ENCODE results near the gene TSPAN9.

The TSPAN9 gene

DNA sequence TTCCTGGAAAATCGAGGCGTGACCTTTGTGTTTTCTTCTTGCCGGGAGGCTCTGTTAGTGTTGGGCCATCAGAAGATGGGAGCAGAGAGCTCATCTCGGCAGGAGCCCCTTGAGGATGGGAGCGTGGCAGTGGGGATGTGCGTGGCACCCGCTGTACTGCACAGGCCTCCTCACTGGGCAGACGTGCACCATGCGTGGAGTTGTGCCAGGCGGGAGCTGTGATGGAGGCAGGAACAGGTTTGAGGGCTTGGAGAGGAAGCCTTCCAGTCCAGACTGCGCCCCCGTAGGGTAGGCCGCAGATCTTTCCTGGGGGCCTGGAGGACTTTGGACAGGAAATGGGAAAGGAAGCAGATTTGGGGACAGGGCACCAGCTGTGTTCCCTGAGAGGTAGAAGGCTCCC lies 197.5 kb downstream of the TSPAN9 start:
- no peak for DNase-seq (ENCODE audit: low read depth in 2 of 2)

DNA sequence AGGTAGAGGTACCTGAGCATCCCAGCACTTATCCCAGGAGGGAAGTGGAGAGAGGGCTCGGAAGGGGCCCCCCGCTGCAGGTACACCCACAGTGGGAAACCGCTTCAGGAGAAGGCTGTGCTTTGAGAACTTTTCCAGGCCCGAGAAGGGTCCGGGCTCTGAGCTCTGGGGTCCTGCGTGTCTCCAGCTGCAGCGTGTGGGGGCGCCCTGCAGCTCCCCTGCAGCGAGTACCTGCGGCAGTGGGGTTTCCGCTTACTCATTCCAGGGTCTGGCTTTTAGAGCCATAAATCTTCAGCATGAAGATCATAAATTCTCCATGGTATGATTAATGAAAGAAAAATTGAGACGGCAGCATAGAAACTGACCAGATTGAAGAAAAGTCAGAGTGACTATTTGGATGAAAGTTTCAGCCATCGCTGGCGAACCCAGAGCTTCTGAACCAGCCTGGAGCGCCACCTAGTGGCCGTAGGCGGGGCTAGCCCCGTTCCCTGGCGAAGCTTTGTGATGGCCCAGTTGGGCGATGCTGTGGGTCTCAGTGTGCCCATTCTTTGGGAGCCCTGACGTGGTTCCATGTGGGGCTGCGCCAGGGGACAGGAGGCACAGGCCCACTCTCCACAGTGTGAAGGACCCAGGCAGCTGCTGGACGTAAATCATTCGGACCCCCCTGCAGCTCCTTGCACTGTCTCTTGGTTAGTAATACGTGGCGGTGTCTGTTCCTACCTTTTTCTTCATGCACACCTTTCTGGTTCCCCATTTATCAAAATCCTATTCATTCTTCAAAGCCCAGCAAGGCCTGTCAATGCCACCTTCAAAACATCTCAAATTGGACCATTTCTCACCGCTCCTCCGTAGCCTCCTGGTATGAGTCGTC lies 198.2 kb downstream of the TSPAN9 start:
- DNase-seq (ENCODE audit: low read depth in 2 of 2) = peak; percentile 14 to 20

DNA sequence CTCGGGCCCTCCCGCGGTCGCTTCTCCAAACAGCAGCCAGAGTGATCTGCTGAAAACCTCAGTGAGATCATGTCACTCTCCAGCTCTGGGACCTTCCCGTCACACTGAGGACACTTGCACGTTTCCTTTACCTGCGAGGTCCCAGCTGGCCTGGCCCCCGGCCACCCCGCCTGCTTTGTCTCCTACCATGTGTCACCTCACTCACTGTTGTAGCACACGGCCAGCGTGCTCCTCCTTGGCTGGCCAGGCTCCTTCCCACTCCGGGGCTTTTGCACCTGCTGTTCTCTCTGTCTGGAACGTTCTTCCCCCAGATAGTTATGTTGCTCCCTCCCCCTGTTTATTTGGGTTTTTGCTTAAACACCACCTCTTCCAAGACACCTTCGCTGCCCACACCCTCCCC lies 199.0 kb downstream of the TSPAN9 start:
- DNase-seq (ENCODE audit: low read depth in 2 of 2) = no peak

DNA sequence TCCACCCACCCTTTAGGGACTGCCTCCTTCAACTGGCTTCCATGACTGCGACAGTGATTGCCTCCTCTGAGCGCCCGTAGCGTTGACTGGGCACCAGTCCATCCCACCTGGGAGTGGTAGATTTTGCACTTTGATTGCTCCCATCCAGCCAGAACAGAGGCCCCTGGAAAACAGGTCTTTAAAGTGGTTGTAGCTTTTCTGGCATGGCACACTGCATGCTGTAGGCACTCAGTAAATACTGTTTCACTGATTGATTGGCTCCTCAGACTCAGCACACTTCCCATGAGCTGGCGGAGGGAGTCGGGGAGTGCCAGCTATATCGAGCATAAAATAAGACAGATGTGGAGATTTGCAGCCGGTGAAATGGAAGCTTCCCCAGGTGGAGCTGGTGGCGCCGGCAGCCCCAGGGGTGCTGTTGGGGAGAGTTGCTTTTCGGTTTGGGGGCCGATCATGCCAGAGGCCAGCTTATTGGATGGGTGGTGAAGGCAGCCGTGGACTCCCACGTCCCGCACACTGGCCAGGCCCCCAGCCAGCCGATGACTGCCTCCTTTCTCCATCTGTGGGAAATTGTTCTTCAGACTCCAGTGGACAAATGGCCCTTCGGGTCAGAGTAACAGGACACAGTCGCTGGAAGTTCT lies 200.2 kb downstream of the TSPAN9 start:
- DNase-seq (ENCODE audit: low read depth in 2 of 2) = no peak

DNA sequence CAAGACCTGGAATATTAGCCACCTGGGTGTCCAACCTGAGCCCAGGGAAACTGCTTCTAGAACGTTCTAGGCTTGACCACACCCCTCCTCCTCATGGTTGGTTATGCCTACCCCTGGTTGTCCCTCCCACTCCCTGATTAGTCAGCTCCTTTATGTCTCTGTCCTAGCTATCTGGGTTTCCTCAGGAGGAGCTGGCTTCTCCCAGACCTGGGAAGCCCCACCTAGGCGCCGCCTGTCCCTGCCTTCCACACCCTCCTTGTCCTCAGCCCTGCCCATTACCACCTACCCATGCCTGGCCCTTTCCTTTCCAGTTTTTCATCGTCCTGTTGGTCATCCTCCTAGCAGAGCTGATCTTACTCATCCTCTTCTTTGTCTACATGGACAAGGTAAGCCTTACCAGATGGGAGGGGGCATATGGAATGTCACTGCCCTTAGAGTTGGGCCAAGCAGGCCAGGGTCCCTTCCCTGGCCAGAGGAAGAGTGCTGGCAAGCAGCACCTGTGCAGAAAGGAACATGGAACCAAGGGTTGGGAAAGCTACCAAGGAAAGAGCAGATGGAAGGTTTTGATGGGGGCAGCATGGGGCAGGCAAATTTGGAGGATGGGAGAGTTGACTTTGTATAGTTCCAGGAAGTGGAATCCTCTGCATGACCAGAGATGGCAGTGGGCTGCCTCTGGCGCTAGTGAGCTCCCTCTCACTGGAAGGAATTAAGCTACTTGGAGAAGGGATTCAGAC lies 201.7 kb downstream of the TSPAN9 start:
- no peak for DNase-seq (ENCODE audit: low read depth in 2 of 2)

DNA sequence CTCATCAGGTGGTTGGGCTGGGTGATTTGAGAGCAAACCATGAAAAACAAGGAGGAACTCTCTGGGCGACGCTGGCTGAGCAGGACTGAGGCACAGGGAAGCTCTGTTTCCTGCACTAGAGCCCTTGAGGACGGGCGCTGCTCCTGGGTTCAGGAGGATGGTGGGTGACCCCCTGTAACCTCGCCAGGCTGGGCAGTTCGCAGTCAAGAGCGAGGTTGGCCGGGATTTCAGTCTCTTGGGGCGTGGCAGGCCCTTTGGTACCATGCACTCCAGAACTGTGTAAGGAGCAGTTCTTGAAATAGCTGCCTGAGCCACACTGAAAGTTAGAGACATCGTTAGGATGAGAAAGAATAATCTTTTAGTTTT lies 202.2 kb downstream of the TSPAN9 start:
- no peak for DNase-seq (ENCODE audit: low read depth in 2 of 2)

DNA sequence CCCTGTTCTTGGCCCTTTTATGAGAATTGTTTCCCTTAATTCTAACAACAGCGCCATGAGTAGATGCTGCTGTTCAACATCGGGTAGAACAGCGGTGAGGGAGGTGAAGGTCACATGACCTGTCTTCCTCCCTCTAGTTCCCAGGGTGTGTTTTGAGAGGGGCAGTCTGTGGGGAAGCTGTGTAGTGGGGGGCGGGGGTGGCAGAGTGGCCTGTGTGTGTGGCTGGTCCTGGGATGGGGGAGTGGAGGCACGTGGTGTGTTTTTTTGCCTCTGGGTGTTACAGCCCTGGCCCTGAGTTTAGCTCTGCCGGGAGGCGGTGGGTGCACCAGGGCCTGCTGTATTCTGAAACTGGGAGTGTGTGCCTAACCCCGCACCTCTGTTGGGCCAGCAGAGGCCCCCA lies 202.7 kb downstream of the TSPAN9 start:
- DNase-seq (ENCODE audit: low read depth in 2 of 2) = no peak

DNA sequence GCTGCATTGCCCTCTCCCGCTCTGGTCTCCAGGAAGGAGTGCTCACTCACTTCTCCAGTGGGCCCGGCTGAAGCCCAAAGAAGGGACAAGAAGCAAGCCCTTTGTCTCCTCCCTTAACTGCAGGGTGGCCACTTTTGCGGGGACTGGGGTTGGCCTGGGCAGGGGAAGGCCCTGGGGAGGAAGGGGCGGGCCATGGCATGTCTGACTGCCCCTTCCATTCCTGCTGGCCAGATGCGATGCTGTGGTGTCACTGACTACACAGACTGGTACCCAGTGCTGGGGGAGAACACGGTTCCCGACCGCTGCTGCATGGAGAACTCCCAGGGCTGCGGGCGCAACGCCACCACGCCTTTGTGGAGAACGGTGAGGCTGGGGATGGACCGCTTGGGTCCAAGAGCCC lies 203.8 kb downstream of the TSPAN9 start:
- DNase-seq (ENCODE audit: low read depth in 2 of 2) = no peak

DNA sequence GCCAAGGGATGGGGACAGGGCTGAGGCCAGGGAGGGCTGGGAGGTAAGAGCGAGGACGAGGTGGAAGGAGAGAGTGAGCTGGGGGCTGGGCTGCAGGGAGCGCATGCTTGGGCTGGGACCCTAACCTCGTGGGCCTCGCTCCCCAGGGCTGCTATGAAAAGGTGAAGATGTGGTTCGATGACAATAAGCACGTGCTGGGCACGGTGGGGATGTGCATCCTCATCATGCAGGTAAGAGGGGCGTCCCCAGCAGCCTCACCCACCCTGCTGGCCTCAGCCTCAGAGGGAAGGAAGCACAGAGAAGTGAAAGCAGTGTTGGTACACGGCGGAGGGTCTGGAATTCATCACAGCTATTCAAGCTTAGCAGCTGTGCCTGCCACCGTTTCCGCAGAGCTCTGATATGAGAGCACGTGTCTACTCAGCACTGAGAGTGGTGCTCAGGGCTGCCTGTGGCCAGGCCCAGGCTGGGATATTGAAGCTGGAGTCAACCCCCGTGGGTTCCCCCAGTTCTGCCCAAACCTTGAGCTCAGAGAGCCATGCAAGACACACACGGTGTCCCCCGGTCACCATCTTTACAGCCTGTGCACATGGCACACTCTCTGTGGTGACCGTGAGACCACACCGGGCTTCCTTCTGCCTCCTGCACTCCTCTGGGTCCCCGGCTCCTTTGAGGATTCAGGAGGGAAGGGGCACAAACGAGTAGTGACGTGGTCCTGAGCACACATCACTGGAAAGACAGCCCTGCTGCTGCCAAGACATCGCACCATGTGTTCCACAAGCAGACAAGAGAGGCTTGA lies 204.6 kb downstream of the TSPAN9 start:
- DNase-seq (ENCODE audit: low read depth in 2 of 2) = no peak

DNA sequence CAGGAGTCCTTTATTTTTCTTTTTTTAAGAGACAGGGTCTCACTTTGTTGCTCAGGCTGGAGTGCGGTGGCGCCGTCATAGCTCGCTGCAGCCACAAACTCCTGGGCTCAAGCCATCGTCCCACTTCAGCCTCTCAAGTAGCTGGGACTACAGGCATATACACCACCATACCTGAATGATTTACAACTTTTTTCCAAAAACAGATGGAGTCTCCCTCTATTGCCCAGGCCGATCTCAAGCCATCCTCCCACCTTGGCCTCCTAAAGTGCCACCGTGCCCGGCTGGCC lies 205.1 kb downstream of the TSPAN9 start:
- DNase-seq (ENCODE audit: low read depth in 2 of 2) = no peak

DNA sequence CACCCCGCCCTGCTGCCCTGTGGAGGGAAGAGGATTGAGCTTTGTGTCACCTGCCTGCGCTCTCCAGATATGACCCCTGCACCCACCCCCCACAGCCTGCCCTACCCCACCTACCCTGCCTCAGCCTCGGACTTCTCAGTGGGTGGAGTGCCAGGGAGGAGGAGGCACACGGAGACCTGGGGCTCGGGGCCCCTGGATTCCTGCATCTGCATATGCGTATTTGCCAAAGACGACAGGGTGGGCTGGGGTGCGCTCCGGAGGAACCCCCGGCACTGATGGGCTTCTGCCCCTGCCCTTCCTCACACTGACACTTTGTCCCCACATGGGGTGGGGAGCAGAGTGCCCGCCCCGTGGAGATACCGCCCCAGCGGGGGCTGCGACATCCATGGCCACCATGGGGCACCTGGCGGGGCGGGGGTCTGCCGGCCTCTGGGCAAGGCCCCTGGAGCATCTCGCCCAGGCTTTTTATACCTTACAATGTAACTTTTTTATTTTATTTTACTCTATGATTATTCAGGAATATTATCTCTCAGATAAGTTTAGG lies 206.0 kb downstream of the TSPAN9 start:
- DNase-seq (ENCODE audit: low read depth in 2 of 2) = no peak

DNA sequence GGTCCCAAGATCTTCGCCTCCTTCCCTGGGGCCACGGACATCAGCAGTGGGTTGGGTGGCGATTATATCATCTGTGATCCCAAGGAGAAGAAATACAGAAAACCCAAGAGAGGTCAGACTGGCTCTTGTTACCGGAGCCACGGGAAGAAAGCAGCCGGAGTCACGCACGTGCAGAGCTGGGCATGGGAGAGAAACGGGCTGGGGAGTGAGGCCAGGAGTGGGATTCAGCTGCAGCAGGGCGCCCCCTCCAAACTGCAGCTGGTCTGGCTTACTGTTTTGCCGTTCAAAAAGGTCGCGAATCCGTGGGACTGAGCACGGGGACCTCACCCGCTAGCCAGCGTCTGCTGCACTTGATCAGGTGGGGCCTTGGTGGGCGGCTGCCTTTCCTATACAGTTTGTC lies 207.2 kb downstream of the TSPAN9 start:
- no peak for DNase-seq (ENCODE audit: low read depth in 2 of 2)

DNA sequence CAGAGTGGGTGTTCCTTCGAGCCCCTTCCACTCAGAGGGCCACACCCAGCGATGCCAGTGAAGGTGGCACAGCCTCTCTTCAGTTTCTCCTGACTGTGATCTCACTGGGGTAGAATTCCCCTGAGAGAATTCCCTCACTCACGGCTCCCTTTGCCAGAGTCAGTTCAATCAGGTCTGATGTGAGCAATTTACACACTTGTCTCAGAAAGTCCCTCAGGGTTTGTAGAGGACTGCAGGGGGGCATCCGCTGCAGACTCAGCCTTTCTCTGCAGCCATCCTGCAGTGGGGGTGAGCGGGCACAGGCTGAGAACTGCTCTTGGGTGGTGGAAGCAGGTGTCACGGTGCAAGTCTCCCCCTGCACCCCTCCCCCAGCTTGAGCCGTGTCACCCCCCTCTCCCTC lies 208.4 kb downstream of the TSPAN9 start:
- no peak for DNase-seq (ENCODE audit: low read depth in 2 of 2)

DNA sequence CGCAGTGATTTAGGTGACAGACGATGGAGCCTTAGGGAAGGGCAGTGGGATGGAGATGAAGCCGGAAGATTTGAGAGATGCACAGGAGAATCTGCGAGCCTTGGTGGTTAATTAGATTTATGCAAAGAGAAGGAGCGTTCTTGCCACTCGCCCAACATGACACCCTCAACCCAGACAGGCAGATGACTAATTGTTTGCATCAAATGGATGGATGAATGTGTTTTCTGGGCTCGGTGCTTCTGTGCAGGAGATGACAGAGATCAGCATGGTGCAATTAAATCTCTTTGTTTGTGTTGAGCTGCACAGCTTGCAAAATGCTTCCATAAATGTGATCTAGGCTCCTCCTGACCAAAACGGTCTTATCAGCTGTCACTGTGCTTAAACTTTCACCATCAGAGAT lies 211.5 kb downstream of the TSPAN9 start:
- no peak for DNase-seq (ENCODE audit: low read depth in 2 of 2)

DNA sequence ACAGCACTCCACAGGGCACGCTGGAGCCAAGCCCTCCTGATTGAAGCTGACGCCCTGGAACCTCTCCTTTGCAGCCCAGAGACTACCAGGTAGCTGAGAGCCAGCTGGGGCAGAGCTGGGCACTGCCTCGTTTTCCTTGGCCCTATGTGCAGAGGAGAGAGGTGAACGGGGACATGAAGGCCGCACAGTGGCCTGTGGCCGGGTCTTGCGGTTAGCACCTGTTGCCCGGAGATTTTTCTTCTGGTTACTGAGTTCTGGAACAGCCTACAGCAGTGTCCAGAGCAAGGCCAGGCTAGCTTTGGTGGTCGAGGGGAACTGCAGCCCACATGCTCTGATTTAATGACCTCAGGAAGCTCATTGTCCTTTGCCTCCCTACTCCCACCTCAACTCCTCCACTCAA lies 212.5 kb downstream of the TSPAN9 start:
- DNase-seq (ENCODE audit: low read depth in 2 of 2) = no peak

DNA sequence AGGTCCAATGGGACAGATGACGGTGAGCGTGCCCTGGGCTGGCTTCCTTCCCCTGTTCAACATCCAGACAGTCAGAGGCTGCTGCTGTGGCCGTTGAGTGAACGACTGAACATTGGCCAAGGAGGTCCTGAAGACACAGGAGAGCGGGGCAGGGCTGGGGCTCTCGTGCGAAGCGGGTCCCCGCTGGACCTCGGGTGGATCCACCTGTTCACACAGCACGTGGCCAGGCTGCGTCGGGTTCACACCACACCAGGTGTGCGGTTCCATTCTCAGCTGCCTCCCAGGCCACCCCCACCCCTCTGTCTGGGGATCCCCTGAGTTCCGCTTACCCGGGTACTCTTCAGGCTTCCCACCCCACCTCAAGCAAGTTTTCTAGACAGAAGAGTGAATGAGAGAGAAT lies 214.8 kb downstream of the TSPAN9 start:
- DNase-seq (ENCODE audit: low read depth in 2 of 2) = no peak

DNA sequence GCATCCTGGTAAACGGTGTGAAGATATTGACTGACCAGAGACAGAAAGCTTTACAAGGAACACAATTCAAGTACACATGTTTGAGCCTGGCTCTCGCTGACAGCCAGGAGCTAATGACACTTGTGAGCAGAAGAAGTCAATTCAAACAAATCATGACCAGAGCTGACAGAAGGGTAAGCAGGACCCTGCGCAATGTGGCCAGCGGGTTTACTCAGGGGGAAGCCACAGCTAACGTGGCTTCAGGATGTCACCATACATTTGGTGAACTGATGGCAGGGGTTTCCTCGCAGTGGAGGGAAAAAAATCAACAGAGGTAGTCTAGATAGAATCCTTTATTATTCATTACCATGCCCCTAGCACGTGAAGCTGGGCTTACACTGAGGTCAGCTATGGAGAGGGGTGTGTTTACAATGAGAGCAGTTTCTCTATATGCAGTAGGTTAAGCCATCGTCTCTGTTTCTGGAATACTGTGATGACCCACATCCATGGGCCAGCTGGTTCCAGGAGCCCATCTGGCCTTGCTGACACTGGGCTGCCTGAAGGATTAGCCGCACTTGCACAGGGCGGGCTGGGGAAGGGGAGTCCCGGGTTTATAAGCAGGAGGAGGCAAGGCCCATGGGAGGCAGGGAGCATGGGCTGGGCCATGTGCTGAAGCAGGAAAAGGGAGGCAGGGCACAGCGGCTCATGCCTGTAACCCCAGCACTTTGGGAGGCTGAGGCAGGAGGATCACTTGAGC lies 215.7 kb downstream of the TSPAN9 start:
- no peak for DNase-seq (ENCODE audit: low read depth in 2 of 2)

DNA sequence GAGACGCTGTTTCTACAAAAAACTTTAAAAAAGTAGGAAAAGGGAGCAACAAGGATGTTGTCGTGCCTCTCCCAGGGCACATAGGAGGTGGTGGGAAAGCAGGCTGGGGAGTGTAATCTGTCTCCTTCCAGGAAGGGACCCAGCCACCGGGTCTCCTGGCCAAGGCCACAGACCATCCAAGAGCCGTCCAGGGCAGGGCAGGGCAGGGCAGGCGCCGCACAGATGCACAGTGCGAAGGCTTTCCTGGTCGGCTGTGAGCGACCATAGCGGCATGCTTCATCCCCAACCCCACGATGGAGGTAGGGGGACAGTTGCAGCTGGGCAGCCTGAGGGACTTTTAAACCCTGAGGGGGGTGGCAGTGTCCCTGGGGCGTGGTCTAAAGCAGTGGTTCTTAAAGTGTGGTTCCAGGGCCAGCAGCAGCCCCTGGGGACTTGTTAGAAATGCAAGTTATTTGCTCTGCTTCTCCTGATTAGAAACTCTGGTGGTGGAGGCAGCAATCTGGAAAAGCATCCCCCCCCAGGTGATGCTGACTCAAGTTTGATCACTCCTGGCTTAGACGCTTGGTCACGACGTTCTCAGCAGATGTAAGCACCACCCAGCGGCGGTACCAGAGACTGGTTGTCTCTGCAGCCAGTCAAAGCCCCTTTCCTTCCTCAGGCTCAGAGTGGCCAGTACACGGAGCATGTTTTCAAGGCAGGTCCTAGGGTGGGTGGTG lies 216.4 kb downstream of the TSPAN9 start:
- DNase-seq (ENCODE audit: low read depth in 2 of 2) = no peak

DNA sequence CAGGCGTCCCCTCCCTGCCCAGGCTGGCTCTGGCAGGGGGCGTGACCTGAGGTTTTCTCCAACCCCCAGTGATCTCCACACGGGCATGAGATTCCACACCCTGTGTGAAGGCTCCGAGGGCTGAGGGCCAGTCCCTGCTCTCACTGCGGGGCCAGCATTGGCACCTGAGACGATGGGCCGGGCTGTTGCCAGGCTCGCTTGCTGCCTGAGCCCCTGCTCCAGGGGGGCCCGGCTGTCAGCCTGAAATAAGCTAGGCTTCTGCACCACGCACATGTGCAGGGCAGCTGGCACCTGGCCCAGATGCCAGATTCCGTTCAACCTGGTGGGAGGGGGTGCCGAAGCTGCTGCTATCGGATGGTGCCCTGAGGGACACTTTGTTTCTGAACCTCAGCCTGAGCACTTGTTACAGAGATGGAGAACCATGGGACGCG lies 217.3 kb downstream of the TSPAN9 start:
- DNase-seq (ENCODE audit: low read depth in 2 of 2) = no peak

DNA sequence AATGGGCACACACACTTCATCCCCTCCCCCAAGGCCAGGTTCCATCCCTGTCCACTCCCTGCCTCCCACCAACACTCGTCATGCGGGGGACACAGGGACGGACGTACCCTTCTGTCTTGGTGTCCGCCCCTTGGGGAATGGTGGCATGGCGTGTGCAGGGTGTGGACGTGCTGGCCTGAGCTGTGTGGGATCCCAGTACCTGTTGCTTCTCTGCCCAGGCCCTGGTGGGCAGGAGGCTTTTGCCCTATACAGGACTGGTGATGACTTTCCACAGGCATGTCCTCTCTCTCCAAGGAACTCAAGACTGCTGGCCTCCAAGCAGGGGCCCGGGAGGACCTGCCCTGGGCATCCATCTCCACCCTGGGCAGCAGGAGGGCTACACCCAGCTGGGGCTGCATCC lies 218.0 kb downstream of the TSPAN9 start:
- DNase-seq (ENCODE audit: low read depth in 2 of 2) = no peak

All from stimulated activated CD8-positive, alpha-beta memory T cell treated with anti-CD3 and anti-CD28 coated beads, Interleukin-15, amount 100 ng/mL, for 4 hours (primary cell).